H1 (cell line): ENCODE results near the gene CLEC4E. TPM values are rescaled to one million over a fixed set of nuclear protein-coding genes. Genes with fewer than 3 reads are reported as not detected.

ENCODE experiments used
- BACH1 ChIP-seq: IDR thresholded peaks from 2 replicates; pipeline ENCODE4 v1.6.1; 2012; ENCODE audit warnings: low read length, improper control_type of control experiment
- GTF2F1 ChIP-seq: IDR thresholded peaks from 2 replicates; pipeline ENCODE4 v1.6.1; 2012; ENCODE audit warnings: low read depth, low read length, improper control_type of control experiment, borderline replicate concordance
- JUN ChIP-seq: IDR thresholded peaks from 2 replicates; pipeline ENCODE4 v1.6.1; 2011; ENCODE audit warnings: low read depth, mild to moderate bottlenecking, improper control_type of control experiment, low read length
- KDM1A ChIP-seq: fragments of 200-600, 300-600 bp; sonication (generic); IDR thresholded peaks from 2 replicates; pipeline ENCODE4 v1.7.1; 2016; ENCODE audit warnings: mild to moderate bottlenecking, low read length, borderline replicate concordance
- KDM4A ChIP-seq: IDR thresholded peaks from one replicate; pipeline ENCODE4 v1.7.1; 2012; ENCODE audit warnings: low read depth, mild to moderate bottlenecking, moderate library complexity, low read length, inconsistent platforms; ENCODE audit not compliant: severe bottlenecking
- NANOG ChIP-seq: IDR thresholded peaks from 2 replicates; pipeline ENCODE4 v1.6.1; 2011; ENCODE audit warnings: low read length, low read depth, mild to moderate bottlenecking, inconsistent platforms; ENCODE audit not compliant: insufficient read depth, poor library complexity, severe bottlenecking
- SAP30 ChIP-seq: fragments of 300-600 bp; sonication (generic); IDR thresholded peaks from 2 replicates; pipeline ENCODE4 v1.7.1; 2012; ENCODE audit warnings: low read length, moderate library complexity, mild to moderate bottlenecking, inconsistent platforms; ENCODE audit not compliant: insufficient read depth, insufficient replicate concordance
- SIX5 ChIP-seq: IDR thresholded peaks from 2 replicates; pipeline ENCODE4 v1.6.1; 2011; ENCODE audit warnings: mild to moderate bottlenecking, low read depth, low read length
- TCF12 ChIP-seq: IDR thresholded peaks from 2 replicates; pipeline ENCODE4 v1.6.1; 2011; ENCODE audit warnings: low read depth, mild to moderate bottlenecking, low read length
- TEAD4 ChIP-seq: IDR thresholded peaks from 2 replicates; pipeline ENCODE4 v1.6.1; 2012; ENCODE audit warnings: low read depth, low read length, inconsistent platforms, mixed read lengths
- polyA plus RNA-seq, 7 experiments: library from polyadenylated mRNA; depleted of rRNA in 3 of 7; stranded (reverse) in 5 of 7; unstranded in 2 of 7; fragments of >200 nt in 5 of 7; fragments of 200-250 nt in 2 of 7; gene quantifications; 1 replicate in 5 of 7; 2 replicates in 1 of 7; 4 replicates in 1 of 7; pipeline versions ENCODE4 v1.2.1 to v1.2.3, GENCODE V29; 2011 to 2013; ENCODE audit warnings: missing spikeins in 2 of 7, mixed read lengths in 2 of 7
- total RNA-seq: library from RNA; stranded (reverse); fragmentation: NEBNext Ultra II Directional; extraction: Animal tissue kit (Norgen Biotek cat#: 25700); gene quantifications from 2 replicates; pipeline ENCODE4 v1.2.1, GENCODE V29; 2021
- TF ChIP-seq, protein P1 (sequence below): fragments of 300-600 bp; sonication (generic); IDR thresholded peaks from 2 replicates; pipeline ENCODE4 v1.7.1; 2012; ENCODE audit warnings: low read length, moderate library complexity, mild to moderate bottlenecking, inconsistent platforms; ENCODE audit not compliant: insufficient replicate concordance

CLEC4E gene
- total and polyA plus RNA-seq, 2 of the 8 experiments (the other 6 are each of a cell fraction or from before 2014, with no cell fraction given), result 0.03 TPM; not detected in 1

DNA sequence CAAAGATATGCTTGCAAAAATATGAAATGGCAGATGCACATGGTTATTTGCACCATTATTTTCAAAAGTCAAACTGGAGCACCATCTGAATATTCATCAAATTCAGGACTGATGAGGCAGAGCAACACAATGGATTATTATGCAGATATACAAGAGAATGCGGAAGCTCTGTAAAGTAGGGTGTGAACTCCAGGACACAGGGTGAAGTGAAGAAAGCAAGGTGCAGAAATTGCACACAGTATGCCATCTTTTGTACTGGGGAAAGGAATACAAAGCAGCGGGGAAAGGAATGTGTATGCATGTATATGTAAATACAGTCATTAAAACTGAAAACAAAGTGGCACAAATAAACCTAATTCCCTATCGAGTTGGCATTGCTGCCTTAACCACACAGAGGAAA, 22.7 kb upstream of the CLEC4E start (continued):
- TF ChIP-seq, protein P1, sequence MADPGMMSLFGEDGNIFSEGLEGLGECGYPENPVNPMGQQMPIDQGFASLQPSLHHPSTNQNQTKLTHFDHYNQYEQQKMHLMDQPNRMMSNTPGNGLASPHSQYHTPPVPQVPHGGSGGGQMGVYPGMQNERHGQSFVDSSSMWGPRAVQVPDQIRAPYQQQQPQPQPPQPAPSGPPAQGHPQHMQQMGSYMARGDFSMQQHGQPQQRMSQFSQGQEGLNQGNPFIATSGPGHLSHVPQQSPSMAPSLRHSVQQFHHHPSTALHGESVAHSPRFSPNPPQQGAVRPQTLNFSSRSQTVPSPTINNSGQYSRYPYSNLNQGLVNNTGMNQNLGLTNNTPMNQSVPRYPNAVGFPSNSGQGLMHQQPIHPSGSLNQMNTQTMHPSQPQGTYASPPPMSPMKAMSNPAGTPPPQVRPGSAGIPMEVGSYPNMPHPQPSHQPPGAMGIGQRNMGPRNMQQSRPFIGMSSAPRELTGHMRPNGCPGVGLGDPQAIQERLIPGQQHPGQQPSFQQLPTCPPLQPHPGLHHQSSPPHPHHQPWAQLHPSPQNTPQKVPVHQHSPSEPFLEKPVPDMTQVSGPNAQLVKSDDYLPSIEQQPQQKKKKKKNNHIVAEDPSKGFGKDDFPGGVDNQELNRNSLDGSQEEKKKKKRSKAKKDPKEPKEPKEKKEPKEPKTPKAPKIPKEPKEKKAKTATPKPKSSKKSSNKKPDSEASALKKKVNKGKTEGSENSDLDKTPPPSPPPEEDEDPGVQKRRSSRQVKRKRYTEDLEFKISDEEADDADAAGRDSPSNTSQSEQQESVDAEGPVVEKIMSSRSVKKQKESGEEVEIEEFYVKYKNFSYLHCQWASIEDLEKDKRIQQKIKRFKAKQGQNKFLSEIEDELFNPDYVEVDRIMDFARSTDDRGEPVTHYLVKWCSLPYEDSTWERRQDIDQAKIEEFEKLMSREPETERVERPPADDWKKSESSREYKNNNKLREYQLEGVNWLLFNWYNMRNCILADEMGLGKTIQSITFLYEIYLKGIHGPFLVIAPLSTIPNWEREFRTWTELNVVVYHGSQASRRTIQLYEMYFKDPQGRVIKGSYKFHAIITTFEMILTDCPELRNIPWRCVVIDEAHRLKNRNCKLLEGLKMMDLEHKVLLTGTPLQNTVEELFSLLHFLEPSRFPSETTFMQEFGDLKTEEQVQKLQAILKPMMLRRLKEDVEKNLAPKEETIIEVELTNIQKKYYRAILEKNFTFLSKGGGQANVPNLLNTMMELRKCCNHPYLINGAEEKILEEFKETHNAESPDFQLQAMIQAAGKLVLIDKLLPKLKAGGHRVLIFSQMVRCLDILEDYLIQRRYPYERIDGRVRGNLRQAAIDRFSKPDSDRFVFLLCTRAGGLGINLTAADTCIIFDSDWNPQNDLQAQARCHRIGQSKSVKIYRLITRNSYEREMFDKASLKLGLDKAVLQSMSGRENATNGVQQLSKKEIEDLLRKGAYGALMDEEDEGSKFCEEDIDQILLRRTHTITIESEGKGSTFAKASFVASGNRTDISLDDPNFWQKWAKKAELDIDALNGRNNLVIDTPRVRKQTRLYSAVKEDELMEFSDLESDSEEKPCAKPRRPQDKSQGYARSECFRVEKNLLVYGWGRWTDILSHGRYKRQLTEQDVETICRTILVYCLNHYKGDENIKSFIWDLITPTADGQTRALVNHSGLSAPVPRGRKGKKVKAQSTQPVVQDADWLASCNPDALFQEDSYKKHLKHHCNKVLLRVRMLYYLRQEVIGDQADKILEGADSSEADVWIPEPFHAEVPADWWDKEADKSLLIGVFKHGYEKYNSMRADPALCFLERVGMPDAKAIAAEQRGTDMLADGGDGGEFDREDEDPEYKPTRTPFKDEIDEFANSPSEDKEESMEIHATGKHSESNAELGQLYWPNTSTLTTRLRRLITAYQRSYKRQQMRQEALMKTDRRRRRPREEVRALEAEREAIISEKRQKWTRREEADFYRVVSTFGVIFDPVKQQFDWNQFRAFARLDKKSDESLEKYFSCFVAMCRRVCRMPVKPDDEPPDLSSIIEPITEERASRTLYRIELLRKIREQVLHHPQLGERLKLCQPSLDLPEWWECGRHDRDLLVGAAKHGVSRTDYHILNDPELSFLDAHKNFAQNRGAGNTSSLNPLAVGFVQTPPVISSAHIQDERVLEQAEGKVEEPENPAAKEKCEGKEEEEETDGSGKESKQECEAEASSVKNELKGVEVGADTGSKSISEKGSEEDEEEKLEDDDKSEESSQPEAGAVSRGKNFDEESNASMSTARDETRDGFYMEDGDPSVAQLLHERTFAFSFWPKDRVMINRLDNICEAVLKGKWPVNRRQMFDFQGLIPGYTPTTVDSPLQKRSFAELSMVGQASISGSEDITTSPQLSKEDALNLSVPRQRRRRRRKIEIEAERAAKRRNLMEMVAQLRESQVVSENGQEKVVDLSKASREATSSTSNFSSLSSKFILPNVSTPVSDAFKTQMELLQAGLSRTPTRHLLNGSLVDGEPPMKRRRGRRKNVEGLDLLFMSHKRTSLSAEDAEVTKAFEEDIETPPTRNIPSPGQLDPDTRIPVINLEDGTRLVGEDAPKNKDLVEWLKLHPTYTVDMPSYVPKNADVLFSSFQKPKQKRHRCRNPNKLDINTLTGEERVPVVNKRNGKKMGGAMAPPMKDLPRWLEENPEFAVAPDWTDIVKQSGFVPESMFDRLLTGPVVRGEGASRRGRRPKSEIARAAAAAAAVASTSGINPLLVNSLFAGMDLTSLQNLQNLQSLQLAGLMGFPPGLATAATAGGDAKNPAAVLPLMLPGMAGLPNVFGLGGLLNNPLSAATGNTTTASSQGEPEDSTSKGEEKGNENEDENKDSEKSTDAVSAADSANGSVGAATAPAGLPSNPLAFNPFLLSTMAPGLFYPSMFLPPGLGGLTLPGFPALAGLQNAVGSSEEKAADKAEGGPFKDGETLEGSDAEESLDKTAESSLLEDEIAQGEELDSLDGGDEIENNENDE, result no peak
- TF ChIP-seq TEAD4 (no peak), SAP30 (no peak), JUN (no peak), KDM4A (no peak), NANOG (no peak), TCF12 (no peak), SIX5 (no peak), KDM1A (no peak), BACH1 (no peak), GTF2F1 (no peak)
